DMS153 treated with DMSO at 0.1 percent for 48 hours (cell line): ENCODE results near the gene DIAPH3.

Experiments used
- DNase-seq: peaks from one replicate; lab custom pipeline; 2025; ENCODE audit not compliant: unreplicated experiment; lab: John Stamatoyannopoulos, UW

Gene DIAPH3

GRCh38 chr13:60028021-60028420 lies 135.7 kb downstream of the DIAPH3 start:
- no peak for DNase-seq

DNA sequence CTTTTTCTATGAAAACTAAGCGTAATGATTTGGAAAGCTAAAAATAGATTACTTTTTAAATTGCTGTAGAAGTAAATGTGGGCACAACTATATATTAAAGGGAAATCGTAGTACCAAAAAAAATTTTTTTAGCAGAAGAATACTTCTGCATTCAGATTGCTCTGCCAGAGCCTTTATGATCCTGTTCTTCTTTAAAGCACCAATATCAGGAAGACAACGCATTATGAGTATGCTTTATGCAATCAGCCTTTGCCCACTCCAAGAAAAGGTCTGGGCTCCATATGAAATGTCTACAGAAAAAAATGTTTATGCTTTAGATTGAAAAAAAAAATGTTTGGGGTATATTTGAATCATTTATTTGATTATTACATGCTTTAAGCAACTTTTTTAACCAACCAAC lies 137.4 kb downstream of the DIAPH3 start:
- DNase-seq, result no peak

DNA sequence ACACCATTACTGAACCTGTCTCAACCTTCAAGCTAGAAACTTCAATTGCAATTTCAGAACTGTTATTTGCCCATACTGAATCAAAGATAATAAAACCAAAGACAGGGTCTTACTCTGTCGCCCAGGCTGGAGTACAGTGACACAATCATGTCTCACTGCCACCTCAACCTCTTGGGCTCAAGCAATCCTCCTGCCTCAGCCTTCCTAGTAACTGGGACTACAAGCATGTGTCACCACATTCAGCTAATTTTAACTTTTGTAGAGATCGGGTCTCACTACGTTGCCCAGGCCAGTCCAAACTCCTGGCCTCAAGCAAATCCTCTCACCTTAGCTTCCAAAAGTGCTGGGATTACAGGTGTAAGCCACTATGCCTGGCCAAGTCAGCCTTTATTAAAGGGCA lies 143.4 kb downstream of the DIAPH3 start:
- DNase-seq, result no peak

GRCh38 chr13:60019119-60019993 lies 144.4 kb downstream of the DIAPH3 start:
- no peak for DNase-seq

DNA sequence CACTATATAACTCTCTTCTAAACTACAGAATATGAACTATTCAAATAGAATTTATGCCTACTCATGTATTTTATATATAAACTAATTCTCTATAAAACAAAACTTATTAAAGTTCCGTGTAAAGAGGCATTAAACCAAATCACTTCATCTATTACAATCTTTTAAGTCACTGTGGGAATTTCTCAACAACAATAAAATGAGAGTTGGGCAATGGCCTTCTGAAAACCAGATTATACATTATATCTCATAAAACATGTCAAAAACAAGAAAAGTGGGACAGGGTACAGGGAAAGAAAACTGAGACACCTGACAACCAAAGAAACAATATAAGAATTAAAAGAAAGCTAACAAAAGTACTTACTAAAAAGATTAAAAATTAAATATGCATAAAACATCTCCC lies 145.2 kb downstream of the DIAPH3 start:
- no peak for DNase-seq

- no peak for DNase-seq
Observed at GRCh38 chr13:60016229-60016628, 147.5 kb downstream of the DIAPH3 start.

DNA sequence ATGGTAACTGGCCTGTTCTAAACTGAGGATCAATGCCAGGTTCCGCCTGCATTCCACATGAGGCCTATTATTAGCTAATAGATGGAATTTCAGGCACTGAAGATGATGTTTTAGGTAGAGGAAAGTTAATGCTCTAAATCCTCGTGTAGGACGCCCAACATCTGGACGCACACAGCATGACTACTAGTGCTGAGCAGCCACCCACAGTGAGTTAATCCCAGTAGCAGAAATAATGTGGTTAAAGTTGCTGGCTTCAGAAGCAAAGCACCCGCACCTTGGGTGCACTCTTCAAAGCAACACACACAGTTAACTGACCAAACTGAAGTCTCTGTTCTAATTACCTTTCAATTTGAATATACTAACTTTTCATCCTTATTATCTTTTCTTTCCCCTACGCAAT lies 150.6 kb downstream of the DIAPH3 start:
- DNase-seq, result no peak

DNA sequence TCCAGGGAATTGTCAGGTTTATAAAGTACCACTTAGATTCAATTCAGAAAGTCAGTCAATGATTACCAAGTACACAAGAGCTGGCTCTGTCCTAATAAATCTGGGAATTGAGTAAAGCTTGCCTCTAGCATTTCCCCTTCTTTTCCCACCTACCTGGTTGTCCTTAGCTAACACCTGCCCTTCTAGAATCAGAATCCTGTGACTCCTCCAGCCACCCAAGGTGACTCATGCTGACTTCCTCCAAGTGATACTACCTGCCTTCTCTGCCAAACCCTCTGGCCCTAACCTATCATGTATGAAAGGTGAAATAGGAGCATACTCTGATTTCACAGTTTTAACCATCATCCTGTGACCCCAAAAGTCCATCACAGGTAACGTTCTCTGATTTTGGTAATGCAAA lies 151.2 kb downstream of the DIAPH3 start:
- no peak for DNase-seq

DNA sequence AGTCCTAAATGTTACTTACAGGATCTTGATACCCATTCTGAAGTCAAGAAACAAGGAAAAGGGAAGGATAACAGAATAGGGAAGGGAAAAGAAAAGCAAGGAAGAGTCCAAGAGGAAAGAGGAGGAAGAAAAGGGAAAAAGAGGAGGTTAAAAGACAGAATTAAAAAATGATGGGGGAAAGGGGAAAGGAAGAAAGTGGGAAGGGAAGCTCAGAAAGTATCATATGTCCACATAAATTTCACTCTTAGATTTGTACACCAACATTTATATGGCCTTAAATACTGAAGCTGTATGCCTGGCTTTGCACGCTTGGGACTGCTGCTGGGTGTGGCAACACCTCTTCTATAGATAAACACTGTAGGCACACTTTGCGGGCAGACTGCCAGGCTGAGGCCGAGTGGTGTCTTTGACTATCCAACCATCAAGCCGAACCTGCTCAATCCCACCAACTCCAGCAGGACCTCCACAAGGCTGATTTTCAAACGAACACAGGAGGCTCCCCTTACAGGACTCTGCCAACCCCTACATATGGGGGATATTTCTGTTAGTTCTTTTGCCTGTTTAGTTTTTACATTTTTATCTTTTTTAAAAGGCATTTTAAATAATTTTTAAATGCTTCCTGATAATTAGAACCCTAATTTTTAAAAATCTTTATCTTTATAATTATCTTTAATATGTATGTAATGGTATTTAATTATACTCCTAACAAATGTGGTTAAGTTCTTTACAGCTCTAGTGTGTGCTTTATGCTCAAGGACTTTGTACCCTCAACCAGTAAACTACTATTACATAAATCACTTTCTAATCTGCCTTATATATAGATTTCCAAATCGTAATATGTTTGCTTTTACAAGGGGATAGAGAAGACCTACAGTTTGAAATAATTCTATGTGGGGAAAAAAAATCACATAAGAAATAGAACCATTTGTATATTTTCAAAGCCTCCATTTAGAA lies 154.2 kb downstream of the DIAPH3 start:
- peak; percentile 78 for DNase-seq

DNA sequence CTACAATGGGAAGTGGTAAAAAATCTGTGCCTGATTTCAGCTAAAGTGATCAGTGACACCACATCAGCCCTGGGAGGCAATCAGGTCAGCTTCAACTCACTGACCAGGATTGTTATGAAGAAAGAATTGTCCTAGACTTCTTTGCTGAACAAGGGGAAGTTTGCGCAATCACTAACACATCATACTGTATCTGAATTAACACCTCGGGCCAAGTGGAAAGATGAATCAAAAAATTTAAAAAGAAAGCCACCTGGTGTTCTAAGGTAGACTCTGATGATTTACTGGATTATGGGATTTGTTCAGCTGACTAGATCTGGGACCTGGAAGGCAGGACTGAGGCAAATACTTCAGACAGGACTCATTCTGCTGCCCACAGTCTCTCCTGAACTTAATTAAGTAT lies 161.8 kb downstream of the DIAPH3 start:
- no peak for DNase-seq

DNA sequence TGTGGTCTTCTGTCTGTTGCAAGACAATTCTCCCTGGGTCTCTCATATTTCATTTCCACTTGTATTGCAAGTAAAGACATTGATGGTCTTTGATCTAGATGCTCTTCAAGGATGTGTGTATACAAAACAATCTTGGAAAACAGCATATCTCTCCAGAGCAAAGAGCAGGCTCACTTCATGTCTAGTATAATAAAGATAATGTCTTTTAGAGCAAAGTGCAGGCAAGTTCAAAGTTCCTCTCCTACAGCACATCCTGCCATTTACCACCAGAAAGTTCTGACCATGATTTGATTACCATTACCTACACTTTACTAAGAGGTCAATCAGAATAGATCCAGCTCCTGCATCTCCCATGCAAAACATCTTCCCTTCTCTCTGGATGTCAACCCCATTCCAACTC lies 162.8 kb downstream of the DIAPH3 start:
- DNase-seq, result no peak

DNA sequence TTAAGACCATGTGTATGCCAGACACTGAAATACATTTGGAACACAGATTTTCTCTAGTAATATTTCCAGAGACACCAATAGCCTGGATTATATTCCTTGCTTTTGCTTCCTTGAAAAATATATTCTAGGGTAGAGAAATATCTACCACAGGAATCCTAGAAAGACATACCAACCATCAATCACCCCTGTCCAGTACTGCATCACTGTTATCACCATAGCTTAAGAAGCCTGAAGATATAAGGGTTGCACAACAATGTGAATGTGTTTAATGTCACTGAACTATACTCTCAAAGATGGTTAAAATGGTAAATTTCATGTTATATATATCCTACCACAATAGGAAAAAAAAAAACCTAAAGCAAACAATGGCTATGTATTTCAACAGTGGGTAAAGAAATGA lies 163.6 kb downstream of the DIAPH3 start:
- DNase-seq, result no peak

DNA sequence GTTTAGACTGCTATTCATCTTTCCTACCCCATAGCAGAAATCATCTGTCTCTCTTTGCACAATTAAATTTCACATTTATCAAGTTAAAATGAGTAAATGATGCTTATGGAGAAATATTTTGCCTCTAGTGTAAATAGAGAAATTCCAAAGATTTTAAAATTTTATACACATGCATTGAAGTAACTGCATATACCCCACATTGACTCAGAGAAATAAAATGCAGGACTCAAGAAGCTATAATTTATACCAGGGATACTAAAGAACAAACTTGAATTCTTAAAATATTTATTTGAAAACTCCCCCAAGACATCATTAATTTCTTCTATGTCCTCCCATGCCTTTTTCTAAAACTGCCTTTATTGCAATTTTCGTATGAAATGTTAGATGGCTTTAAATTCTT lies 165.8 kb downstream of the DIAPH3 start:
- no peak for DNase-seq

DNA sequence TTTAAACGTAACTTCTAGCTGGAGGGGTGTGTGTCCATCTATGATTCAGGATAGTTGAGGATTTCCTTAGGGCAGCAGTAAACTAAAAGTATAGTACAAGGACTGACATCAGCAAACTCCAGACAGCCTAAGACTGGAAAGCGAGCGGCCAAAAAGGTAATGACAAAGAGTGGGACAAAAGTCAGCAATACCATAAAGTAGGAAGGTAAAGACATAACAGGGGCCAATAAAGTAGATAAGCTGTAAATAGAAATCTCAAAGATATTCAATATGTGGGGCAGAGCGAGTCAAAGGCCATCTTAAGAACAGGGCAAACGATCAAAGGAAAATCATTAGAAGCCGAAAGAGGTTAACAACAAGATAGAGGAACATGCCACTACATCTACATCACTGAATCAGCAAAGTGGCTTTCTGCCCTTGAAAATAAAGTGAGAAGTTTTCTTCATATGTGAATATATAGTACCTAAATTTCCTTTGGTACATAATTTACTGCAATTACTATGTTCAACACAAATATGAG lies 167.2 kb downstream of the DIAPH3 start:
- DNase-seq, result no peak

- no peak for DNase-seq
Observed at GRCh38 chr13:59991395-59991794, 172.3 kb downstream of the DIAPH3 start.

- DNase-seq, result no peak
Observed at GRCh38 chr13:59982631-59983382, 180.9 kb downstream of the DIAPH3 start.

GRCh38 chr13:59979589-59979988 lies 184.1 kb downstream of the DIAPH3 start:
- DNase-seq, result no peak

DNA sequence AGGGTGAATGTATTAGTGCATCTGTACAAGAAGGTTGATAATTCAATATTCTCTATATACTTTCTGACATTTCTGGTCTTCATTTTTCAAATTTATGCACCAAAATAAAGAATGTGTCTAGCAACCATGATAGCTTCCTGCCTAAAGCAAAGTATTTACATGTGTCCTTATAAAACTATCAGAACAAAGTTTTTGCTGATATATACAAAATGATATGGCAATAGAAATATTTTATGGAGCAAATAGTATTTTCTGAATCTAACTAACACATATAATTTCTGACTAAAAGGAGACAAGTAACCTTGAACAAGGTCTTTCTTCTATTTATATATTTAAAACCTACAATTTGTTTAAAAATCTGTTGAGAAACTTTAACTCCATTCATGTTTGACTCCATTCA lies 184.9 kb downstream of the DIAPH3 start:
- DNase-seq, result no peak

DNA sequence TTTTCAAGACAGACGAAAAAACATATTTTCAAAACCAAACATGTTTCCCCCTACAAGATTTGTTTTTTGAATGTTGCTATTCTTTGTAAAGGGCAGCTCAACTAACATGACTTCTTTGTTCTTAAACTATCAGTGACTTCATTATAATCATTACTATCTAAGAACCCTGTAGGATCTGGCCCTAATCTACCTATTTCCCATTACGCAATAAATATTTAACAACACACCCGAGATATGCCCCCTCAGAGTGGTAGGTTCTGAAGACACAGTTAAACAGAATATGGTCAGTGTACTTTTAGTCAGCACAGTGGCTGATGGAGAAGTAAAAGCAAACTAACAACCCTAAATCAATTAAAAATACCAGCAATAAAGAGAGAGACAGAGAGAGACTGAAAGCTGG lies 186.9 kb downstream of the DIAPH3 start:
- DNase-seq, result no peak

DNA sequence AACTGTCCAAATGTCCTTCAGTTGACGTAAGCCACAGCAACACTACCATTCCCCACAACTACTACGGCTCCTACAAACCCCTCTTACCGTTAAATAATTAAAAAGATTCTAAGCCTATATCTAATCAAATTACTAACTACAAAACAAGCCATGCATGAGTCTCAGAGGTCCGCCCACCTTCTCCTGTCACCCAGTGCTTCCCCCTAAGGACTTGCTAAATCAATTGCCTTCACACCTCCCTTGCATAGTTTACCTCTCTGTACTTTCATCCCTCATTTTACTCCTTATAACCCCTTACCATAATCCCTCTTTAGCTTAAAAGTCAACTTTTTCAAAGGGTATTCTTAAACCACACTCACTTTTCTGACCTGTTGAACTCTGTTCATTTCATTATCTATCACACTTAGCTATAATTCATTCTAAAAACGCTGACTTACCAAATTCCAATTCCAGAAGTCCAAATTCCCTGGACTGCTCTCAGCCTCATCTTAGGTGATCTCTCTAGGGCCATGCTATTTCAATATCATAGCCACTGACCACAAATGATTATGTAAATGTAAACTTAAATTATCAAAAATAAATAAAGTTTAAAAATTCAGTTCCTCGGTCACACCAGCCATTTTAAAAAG lies 187.8 kb downstream of the DIAPH3 start:
- DNase-seq, result no peak

- DNase-seq, result no peak
Observed at GRCh38 chr13:59970847-59971246, 192.9 kb downstream of the DIAPH3 start.
